Measurements from ENCODE around the gene OTOR. TPM values are rescaled to one million over a fixed set of nuclear protein-coding genes. Genes with fewer than 3 reads are reported as not detected.
A peak's percentile ranks its signal among the peaks of the same experiment; 100 is the strongest.

Gene OTOR
- polyA plus RNA-seq (ENCODE audit: insufficient read length in 3 of 3), result under 1 TPM in 1 of 3 donors, not detected in 2; 0.09 TPM
- long read RNA-seq, donor 1, result 0 reads
- long read RNA-seq, donor 2, result 0 reads
- long read RNA-seq, donor 3, result 0 reads
- long read RNA-seq, donor 4, result 0 reads
- long read RNA-seq, donor 5, result 0 reads
- long read RNA-seq, donor 6, result 0 reads
- long read RNA-seq, donor 7, result 0 reads
- long read RNA-seq, donor 8, result 0 reads
- long read RNA-seq, donor 9, result 0 reads
- long read RNA-seq, donor 10, result 0 reads
- long read RNA-seq, donor 11, result 0 reads
- long read RNA-seq, donor 12, result 0 reads
- long read RNA-seq, donor 13, result 0 reads
- long read RNA-seq, donor 14, result 0 reads
- long read RNA-seq, donor 15, result 0 reads
- long read RNA-seq, donor 16, partial matches to known transcripts, result 0 of 1 reads
- long read RNA-seq, donor 16, other reads (novel, unspliced or antisense), result 0 of 1 reads

GRCh38 chr20:16748308-16748900, at the start of gene OTOR:
Gene OTOR, plus strand, starts transcription at chr20:16748358. Its CDS starts 44 bp downstream, at chr20:16748402.
- DNase-seq, result no peak

GRCh38 chr20:16699293-16699692, 48.9 kb upstream of the OTOR start:
- no peak for DNase-seq

- DNase-seq, result no peak
Measured at GRCh38 chr20:16701296-16701695, 46.9 kb upstream of the OTOR start.

- DNase-seq, result no peak
Measured at GRCh38 chr20:16703570-16703969, 44.6 kb upstream of the OTOR start.

- DNase-seq, result no peak
Measured at GRCh38 chr20:16707674-16708073, 40.5 kb upstream of the OTOR start.

- no peak for DNase-seq
Measured at GRCh38 chr20:16708602-16709001, 39.6 kb upstream of the OTOR start.

- no peak for DNase-seq
Measured at GRCh38 chr20:16709017-16709416, 39.1 kb upstream of the OTOR start.

GRCh38 chr20:16710781-16711180, 37.4 kb upstream of the OTOR start:
- DNase-seq, result no peak

- DNase-seq, result no peak
Measured at GRCh38 chr20:16711661-16712258, 36.4 kb upstream of the OTOR start.

GRCh38 chr20:16712511-16712947, 35.6 kb upstream of the OTOR start:
- DNase-seq, result no peak

- DNase-seq, result no peak
Measured at GRCh38 chr20:16713066-16713465, 35.1 kb upstream of the OTOR start.

- DNase-seq, result no peak
Measured at GRCh38 chr20:16714242-16714641, 33.9 kb upstream of the OTOR start.

GRCh38 chr20:16714751-16715150, 33.4 kb upstream of the OTOR start:
- no peak for DNase-seq

GRCh38 chr20:16719421-16719820, 28.7 kb upstream of the OTOR start:
- no peak for DNase-seq

- DNase-seq, result no peak
Measured at GRCh38 chr20:16729080-16729479, 19.1 kb upstream of the OTOR start.

GRCh38 chr20:16729565-16730460, 18.3 kb upstream of the OTOR start, which contains the start of gene SNRPB2:
Gene SNRPB2, plus strand, starts transcription at chr20:16730026. Its CDS starts 1,677 bp downstream, at chr20:16731703.
- peak; percentile 95 for DNase-seq

GRCh38 chr20:16732506-16733152, 15.5 kb upstream of the OTOR start:
- no peak for DNase-seq

- DNase-seq, result no peak
Measured at GRCh38 chr20:16740365-16741072, 7.6 kb upstream of the OTOR start.

GRCh38 chr20:16744178-16744807, 3.9 kb upstream of the OTOR start:
- no peak for DNase-seq

GRCh38 chr20:16745204-16745603, 3.0 kb upstream of the OTOR start:
- no peak for DNase-seq
